A549 (cell line): ENCODE results near the gene RNF13. TPM values are rescaled to one million over a fixed set of nuclear protein-coding genes. Genes with fewer than 3 reads are reported as not detected.

Experiments used
- ATAC-seq, 2 experiments: fragments of 200-7000 bp in 1 of 2; fragments of >200 bp in 1 of 2; cut with Nextera tagmentation in 1 of 2; cut with Tn5 transposase in 1 of 2; 3 replicates each; pipeline versions ENCODE4 v1.8.0 to v1.9.1; 2018 to 2020; ENCODE audit warnings: mild to moderate bottlenecking in 1 of 2, moderate library complexity in 1 of 2
- CTCF ChIA-PET: fragments of 300-600 bp; sonication (Branson Sonifier 250); formaldehyde crosslinking; extraction: SDS; loops from one replicate; lab custom pipeline; 2021; ENCODE audit warnings: antibody characterized with exemption, inconsistent platforms; lab: Yijun Ruan, JAX
- POLR2A ChIA-PET: fragments of 350-600 bp; formaldehyde crosslinking; extraction: SDS; loops from one replicate; lab custom pipeline; 2021; ENCODE audit warnings: antibody characterized with exemption, inconsistent platforms; lab: Yijun Ruan, JAX
- DNase-seq, 2 experiments: peaks; one replicate each; pipeline versions ENCODE4 v3.0.0 to v3.0.0-alpha.2; 2011 to 2016; ENCODE audit warnings: low read depth in 1 of 2, low spot score in 1 of 2
- FAIRE-seq: peaks from 2 replicates; lab custom pipeline; 2011; peaks lifted over from hg19 to GRCh38; lab: Jason Lieb, UNC
- H3K27ac ChIP-seq, 2 experiments: fragments of >200 bp; sonication (Bioruptor Twin); formaldehyde crosslinking; 3 replicates each; pipeline ENCODE4 v1.5.1; 2016 to 2017
- H3K4me1 ChIP-seq: fragments of >200 bp; sonication (Bioruptor Twin); formaldehyde crosslinking; 3 replicates; pipeline ENCODE4 v1.6.1; 2016
- H3K4me2 ChIP-seq: fragments of >200 bp; sonication (Bioruptor Twin); formaldehyde crosslinking; 3 replicates; pipeline ENCODE4 v1.6.1; 2016
- H3K4me3 ChIP-seq: fragments of >200 bp; sonication (Bioruptor Twin); formaldehyde crosslinking; 3 replicates; pipeline ENCODE4 v1.5.1; 2016
- H3K9me3 ChIP-seq: fragments of >200 bp; sonication (Bioruptor Twin); formaldehyde crosslinking; 3 replicates; pipeline ENCODE4 v1.6.1; 2016
- CEBPB ChIP-seq, 2 experiments: fragments of >200 bp in 1 of 2; sonication (Bioruptor Twin) in 1 of 2; formaldehyde crosslinking in 1 of 2; IDR thresholded peaks; 2 replicates each; pipeline ENCODE4 v1.6.1; 2012 to 2016
- EHF ChIP-seq: fragments of 250-450 bp; sonication (Bioruptor Pico); IDR thresholded peaks from 2 replicates; pipeline ENCODE4 v1.5.0; 2020; ENCODE audit warnings: mild to moderate bottlenecking
- FOSL2 ChIP-seq, 2 experiments: fragments of 450-650 bp in 1 of 2; fragments of >200 bp in 1 of 2; sonication (Bioruptor Twin) in 1 of 2; formaldehyde crosslinking; IDR thresholded peaks; 2 replicates each; pipeline versions ENCODE4 v1.5.0 to v1.6.1; 2016 to 2020; ENCODE audit warnings: mild to moderate bottlenecking in 1 of 2, moderate library complexity in 1 of 2
- HOXA7 ChIP-seq: fragments of 250-450 bp; sonication (Bioruptor Pico); IDR thresholded peaks from 2 replicates; pipeline ENCODE4 v1.5.0; 2020; ENCODE audit warnings: mild to moderate bottlenecking, moderate library complexity
- MAZ ChIP-seq: fragments of 150-350 bp; IDR thresholded peaks from 2 replicates; pipeline ENCODE4 v1.6.1; 2014; ENCODE audit warnings: antibody characterized with exemption, low read depth, low read length, borderline replicate concordance
- PHF8 ChIP-seq: fragments of 200-600 bp; sonication (generic); IDR thresholded peaks from 2 replicates; pipeline ENCODE4 v1.6.1; 2016; ENCODE audit warnings: low read depth, mild to moderate bottlenecking, antibody characterized with exemption, moderate library complexity, borderline replicate concordance
- RAD21 ChIP-seq, 2 experiments: fragments of >200 bp in 1 of 2; sonication (Bioruptor Twin) in 1 of 2; formaldehyde crosslinking in 1 of 2; IDR thresholded peaks in 1 of 2; conservative IDR thresholded peaks in 1 of 2; 2 replicates in 1 of 2; 3 replicates in 1 of 2; pipeline ENCODE4 v1.6.1; 2012 to 2018; ENCODE audit warnings: inconsistent platforms in 1 of 2
- RARB ChIP-seq: fragments of 250-450 bp; sonication (Bioruptor Pico); IDR thresholded peaks from 2 replicates; pipeline ENCODE4 v1.8.0; 2021; ENCODE audit warnings: mild to moderate bottlenecking, moderate library complexity
- SMC3 ChIP-seq: fragments of >200 bp; sonication (Bioruptor Twin); formaldehyde crosslinking; IDR thresholded peaks from 3 replicates; pipeline ENCODE4 v1.6.1; 2018; ENCODE audit warnings: inconsistent platforms
- SREBF2 ChIP-seq: fragments of 450-650 bp; IDR thresholded peaks from 2 replicates; pipeline ENCODE4 v1.6.1; 2014; ENCODE audit warnings: mild to moderate bottlenecking, moderate library complexity
- USF2 ChIP-seq: fragments of 450-650 bp; IDR thresholded peaks from 2 replicates; pipeline ENCODE4 v1.6.1; 2014; ENCODE audit warnings: antibody characterized with exemption
- ZNF302 ChIP-seq: fragments of 250-450 bp; sonication (Bioruptor Pico); IDR thresholded peaks from 2 replicates; pipeline ENCODE4 v1.9.0; 2021; ENCODE audit warnings: inconsistent platforms, mild to moderate bottlenecking, moderate library complexity
- WGBS: methylation state at CpG from one replicate; pipeline ENCODE4 v1.1.6; 2017; ENCODE audit errors: missing lambda C conversion rate; 5-methylcytosine and 5-hydroxymethylcytosine counted together
- polyA plus RNA-seq, 4 experiments: library from polyadenylated mRNA; depleted of rRNA in 3 of 4; stranded (reverse); fragments of >200 nt; fragmentation: RNase III in 1 of 4; extraction: RNeasy Plus Mini Kit Qiagen cat#74134 plus additional on column Dnase treatment in 1 of 4; gene quantifications; 2 replicates in 3 of 4; 3 replicates in 1 of 4; pipeline ENCODE4 v1.2.3, GENCODE V29; 2011 to 2017
- TF ChIP-seq, protein P1 (sequence below): fragments of >200 bp; sonication (Bioruptor Twin); formaldehyde crosslinking; IDR thresholded peaks from 3 replicates; pipeline ENCODE4 v1.5.1; 2016
- TF ChIP-seq, protein P2 (sequence below): fragments of 250-450 bp; sonication (Bioruptor Pico); IDR thresholded peaks from 2 replicates; pipeline ENCODE4 v1.5.0; 2020; ENCODE audit warnings: low read depth, mild to moderate bottlenecking, moderate library complexity
- TF ChIP-seq, protein P3 (sequence below): fragments of 150-350 bp; IDR thresholded peaks from 2 replicates; pipeline ENCODE4 v1.6.1; 2014; ENCODE audit warnings: low read depth, mild to moderate bottlenecking, low read length

RNF13 gene
- polyA plus RNA-seq, 2 of the 4 experiments (the other 2 are of a cell fraction) = 46.2 to 100 TPM

- POLR2A ChIA-PET = interaction anchor here (1.1 to 1.2 kb wide), 3 partner anchors 42 to 151 kb away, joined by 3 to 5 read pairs (median 5); partner anchors contain the start of genes COMMD2 and WWTR1
- FAIRE-seq = peak; percentile 54
- peak; percentile 60 to 79 for DNase-seq
- Histone ChIP-seq H3K9me3 (no peaks in the 10 kb centered on the region), H3K4me3 (no peak overlapping the region), H3K4me2 (peak overlapping the region; percentile 35), H3K4me1 (peaks cover 25% of the 10 kb centered on the region), H3K27ac (peak overlapping the region in 1 of 2 experiments; percentile 54; a peak in 1 of 6 replicates)
- TF ChIP-seq, protein P1, sequence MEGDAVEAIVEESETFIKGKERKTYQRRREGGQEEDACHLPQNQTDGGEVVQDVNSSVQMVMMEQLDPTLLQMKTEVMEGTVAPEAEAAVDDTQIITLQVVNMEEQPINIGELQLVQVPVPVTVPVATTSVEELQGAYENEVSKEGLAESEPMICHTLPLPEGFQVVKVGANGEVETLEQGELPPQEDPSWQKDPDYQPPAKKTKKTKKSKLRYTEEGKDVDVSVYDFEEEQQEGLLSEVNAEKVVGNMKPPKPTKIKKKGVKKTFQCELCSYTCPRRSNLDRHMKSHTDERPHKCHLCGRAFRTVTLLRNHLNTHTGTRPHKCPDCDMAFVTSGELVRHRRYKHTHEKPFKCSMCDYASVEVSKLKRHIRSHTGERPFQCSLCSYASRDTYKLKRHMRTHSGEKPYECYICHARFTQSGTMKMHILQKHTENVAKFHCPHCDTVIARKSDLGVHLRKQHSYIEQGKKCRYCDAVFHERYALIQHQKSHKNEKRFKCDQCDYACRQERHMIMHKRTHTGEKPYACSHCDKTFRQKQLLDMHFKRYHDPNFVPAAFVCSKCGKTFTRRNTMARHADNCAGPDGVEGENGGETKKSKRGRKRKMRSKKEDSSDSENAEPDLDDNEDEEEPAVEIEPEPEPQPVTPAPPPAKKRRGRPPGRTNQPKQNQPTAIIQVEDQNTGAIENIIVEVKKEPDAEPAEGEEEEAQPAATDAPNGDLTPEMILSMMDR = peak; percentile 93
- peak; percentile 91 for TF ChIP-seq SMC3
- peak; percentile 77 to 79 for TF ChIP-seq RAD21 (conservative IDR thresholded peaks at IDR 0.05 in 1 of 2, IDR thresholded peaks at IDR 0.05 in 1 of 2)
- no peak for TF ChIP-seq EHF (CRISPR knock-in tag)
- peak; percentile 15 to 31; a peak in 2 of 6 replicates for ATAC-seq
- WGBS = 25% methylated on average over 4 of the region's 4 CpGs
- CTCF ChIA-PET = interaction anchor here (0.6 to 3.4 kb wide), 51 partner anchors 9 to 851 kb away, joined by 3 to 231 read pairs (median 4); partner anchors contain the start of genes ANKUB1 and COMMD2
Measured at GRCh38 chr3:149808209-149808829, 4.7 kb upstream of the RNF13 start.

DNA sequence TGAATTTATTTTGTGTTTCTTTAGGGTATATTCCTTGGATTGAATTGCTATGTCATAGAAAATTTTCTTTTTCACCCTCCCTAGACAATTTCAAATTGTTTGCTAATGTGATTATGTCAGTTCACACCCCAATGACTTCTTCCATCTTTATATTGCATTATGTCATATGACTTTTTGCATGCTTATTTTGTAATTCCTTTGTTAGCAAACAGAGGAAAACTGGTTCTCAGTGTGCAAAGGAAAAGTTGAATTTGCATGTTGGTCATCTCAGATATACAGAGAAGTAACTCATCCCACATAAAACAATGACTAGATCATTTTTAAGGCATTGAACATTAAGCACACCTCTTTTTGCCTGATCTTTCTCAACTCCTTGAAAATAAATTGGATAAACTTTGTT lies 3.3 kb upstream of the RNF13 start:
- CTCF ChIA-PET = interaction anchor here (0.9 to 3.4 kb wide), 8 partner anchors 10 to 374 kb away, joined by 4 to 231 read pairs (median 12); no protein-coding TSS in a partner anchor
- H3K4me2 ChIP-seq = no peak overlapping the region
- FAIRE-seq (no peak), ATAC-seq (no peak)
- H3K4me1 ChIP-seq = peaks cover 30% of the 10 kb centered on the region
- TF ChIP-seq PHF8 = no peak
- TF ChIP-seq HOXA7 = no peak
- no peak for TF ChIP-seq CEBPB (IDR thresholded peaks at IDR 0.05)
- no peak for TF ChIP-seq MAZ
- TF ChIP-seq SREBF2 = no peak
- TF ChIP-seq RARB (CRISPR knock-in tag) = no peak
- TF ChIP-seq, protein P2, sequence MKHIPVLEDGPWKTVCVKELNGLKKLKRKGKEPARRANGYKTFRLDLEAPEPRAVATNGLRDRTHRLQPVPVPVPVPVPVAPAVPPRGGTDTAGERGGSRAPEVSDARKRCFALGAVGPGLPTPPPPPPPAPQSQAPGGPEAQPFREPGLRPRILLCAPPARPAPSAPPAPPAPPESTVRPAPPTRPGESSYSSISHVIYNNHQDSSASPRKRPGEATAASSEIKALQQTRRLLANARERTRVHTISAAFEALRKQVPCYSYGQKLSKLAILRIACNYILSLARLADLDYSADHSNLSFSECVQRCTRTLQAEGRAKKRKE (CRISPR knock-in tag) = no peak
- no peak for TF ChIP-seq USF2
- TF ChIP-seq ZNF302 (CRISPR knock-in tag) = no peak
- TF ChIP-seq, all 56 proteins: peak for 0
- POLR2A ChIA-PET = no interaction called here
- no peak overlapping the region for H3K27ac ChIP-seq
- DNase-seq = no peak
- no peak overlapping the region for H3K4me3 ChIP-seq
- H3K9me3 ChIP-seq = no peaks in the 10 kb centered on the region

GRCh38 chr3:149810846-149811245 lies 2.2 kb upstream of the RNF13 start:
- FAIRE-seq (no peak), DNase-seq (no peak), ATAC-seq (no peak)
- WGBS = 81% methylated on average over 2 of the region's 2 CpGs
- peaks cover 42% of the 10 kb centered on the region for H3K4me1 ChIP-seq
- no peak for TF ChIP-seq FOSL2 (IDR thresholded peaks at IDR 0.05)
- TF ChIP-seq FOSL2 (CRISPR knock-in tag; IDR thresholded peaks at IDR 0.05) = peak; percentile 2; the same call in 1 of the 2 replicates
- TF ChIP-seq, protein P3, sequence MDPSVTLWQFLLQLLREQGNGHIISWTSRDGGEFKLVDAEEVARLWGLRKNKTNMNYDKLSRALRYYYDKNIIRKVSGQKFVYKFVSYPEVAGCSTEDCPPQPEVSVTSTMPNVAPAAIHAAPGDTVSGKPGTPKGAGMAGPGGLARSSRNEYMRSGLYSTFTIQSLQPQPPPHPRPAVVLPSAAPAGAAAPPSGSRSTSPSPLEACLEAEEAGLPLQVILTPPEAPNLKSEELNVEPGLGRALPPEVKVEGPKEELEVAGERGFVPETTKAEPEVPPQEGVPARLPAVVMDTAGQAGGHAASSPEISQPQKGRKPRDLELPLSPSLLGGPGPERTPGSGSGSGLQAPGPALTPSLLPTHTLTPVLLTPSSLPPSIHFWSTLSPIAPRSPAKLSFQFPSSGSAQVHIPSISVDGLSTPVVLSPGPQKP = no peak
- no peaks in the 10 kb centered on the region for H3K9me3 ChIP-seq
- ChIA-PET POLR2A (no interaction called here), CTCF (interaction anchor here (0.6 to 1.4 kb wide), 6 partner anchors 40 to 568 kb away, joined by 3 to 4 read pairs (median 4); partner anchors contain the start of gene COMMD2)
- no peak overlapping the region for H3K4me3 ChIP-seq
- no peak overlapping the region for H3K4me2 ChIP-seq
- H3K27ac ChIP-seq = peak overlapping the region in 1 of 2 experiments; percentile 63; a peak in 3 of 6 replicates
